Adrenal gland (tissue), 5 donors: ENCODE measurements around the gene ALDH1A3.

Experiments used
- POLR2A ChIP-seq, 2 donors: fragments of 450-650 bp; IDR thresholded peaks; one replicate each; pipeline ENCODE4 v1.6.1; 2017; ENCODE audit warnings: antibody characterized with exemption in 2 of 2, mild to moderate bottlenecking in 2 of 2, moderate library complexity in 1 of 2
- TF ChIP-seq, protein P1 (sequence below), 6 experiments: fragments of 450-650 bp in 4 of 6; fragments of 200-600 bp in 2 of 6; sonication (generic) in 1 of 6; IDR thresholded peaks; 1 replicate in 5 of 6; 2 replicates in 1 of 6; pipeline versions ENCODE4 v1.5.1 to v1.8.0; 2016 to 2021; ENCODE audit warnings: antibody characterized with exemption in 6 of 6, mild to moderate bottlenecking in 2 of 6, moderate library complexity in 1 of 6
- donor health status: DM: no; HTN: no; CAD: no.

DNA sequence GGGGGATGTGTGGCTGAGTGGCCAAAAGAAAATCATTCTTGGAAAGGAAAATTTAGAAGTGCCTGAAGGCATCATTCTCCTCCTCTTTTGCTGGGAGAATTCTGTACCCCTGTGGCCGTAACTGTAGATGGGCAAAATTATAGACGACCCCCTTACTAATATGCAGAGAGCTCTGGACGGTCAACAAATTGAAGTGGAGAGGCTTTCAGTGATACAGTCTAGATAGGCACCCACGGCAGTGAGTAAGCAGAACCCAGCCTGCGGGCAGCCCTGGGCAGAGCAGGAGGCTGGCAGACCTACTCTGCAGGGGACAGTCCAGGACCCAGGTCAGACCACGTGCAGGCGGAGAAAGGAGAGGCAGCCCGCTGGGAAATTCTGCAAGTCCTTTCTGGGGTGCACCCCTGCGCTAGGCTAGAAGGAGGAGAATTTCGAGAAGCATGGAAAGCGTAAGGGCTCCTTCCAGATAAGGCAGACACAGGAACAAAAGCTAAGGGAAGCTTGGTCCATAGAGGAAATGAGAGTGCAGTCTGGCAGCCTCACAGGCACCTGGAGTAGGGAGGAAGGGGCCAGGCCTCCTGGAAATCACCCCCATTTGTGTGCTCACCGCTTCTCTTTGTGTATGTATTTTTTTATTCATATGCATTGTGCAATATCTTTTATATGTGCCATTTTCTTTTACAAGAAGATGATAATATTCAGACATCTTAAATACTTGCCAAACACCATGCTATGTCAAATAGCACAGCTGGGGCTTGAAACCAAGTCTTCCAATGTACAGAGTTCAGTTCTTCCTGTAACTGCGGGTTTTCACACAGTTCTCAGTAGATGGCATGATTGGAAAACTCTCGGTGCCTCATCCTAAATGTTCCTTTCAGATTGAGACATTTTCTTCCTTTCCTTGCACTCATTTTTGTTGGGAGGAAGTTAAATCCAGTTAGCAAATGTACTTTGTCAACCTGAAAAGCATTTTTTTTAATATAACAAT, 79.7 kb downstream of the ALDH1A3 start:
- TF ChIP-seq, protein P1, sequence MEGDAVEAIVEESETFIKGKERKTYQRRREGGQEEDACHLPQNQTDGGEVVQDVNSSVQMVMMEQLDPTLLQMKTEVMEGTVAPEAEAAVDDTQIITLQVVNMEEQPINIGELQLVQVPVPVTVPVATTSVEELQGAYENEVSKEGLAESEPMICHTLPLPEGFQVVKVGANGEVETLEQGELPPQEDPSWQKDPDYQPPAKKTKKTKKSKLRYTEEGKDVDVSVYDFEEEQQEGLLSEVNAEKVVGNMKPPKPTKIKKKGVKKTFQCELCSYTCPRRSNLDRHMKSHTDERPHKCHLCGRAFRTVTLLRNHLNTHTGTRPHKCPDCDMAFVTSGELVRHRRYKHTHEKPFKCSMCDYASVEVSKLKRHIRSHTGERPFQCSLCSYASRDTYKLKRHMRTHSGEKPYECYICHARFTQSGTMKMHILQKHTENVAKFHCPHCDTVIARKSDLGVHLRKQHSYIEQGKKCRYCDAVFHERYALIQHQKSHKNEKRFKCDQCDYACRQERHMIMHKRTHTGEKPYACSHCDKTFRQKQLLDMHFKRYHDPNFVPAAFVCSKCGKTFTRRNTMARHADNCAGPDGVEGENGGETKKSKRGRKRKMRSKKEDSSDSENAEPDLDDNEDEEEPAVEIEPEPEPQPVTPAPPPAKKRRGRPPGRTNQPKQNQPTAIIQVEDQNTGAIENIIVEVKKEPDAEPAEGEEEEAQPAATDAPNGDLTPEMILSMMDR (IDR thresholded peaks at IDR 0.05) = no peak
- TF ChIP-seq POLR2A (IDR thresholded peaks at IDR 0.05) = no peak
